HG03159 (cell line): Measurements from ENCODE around the gene VIPR2.
"Not testable (repeated sequence)": the region's sequence is repeated elsewhere in the genome, so short reads cannot be mapped to it uniquely, and the experiment has no call there.

Source experiments
- ATAC-seq: cut with Tn5 transposase; IDR thresholded peaks from one replicate; pipeline ENCODE4 v1.9.1; 2021; ENCODE audit warnings: mild to moderate bottlenecking, moderate library complexity; ENCODE audit not compliant: unreplicated experiment

VIPR2 gene

GRCh38 chr7:158996214-158997109 lies 148.2 kb downstream of the VIPR2 start:
- no peak for ATAC-seq

GRCh38 chr7:158995514-158995913 lies 149.2 kb downstream of the VIPR2 start:
- no peak for ATAC-seq

- ATAC-seq, result no peak
Observed at GRCh38 chr7:158994687-158995086, 150.0 kb downstream of the VIPR2 start.

- ATAC-seq, result no peak
Observed at GRCh38 chr7:158993591-158993990, 151.1 kb downstream of the VIPR2 start.

- no peak for ATAC-seq
Observed at GRCh38 chr7:158992759-158993158, 151.9 kb downstream of the VIPR2 start.

GRCh38 chr7:158991824-158992621 lies 152.6 kb downstream of the VIPR2 start:
- ATAC-seq, result no peak

GRCh38 chr7:158988996-158989395 lies 155.7 kb downstream of the VIPR2 start:
- ATAC-seq, result no peak

GRCh38 chr7:158988302-158988862 lies 156.3 kb downstream of the VIPR2 start:
- no peak for ATAC-seq

- ATAC-seq, result no peak
Observed at GRCh38 chr7:158987691-158988090, 157.0 kb downstream of the VIPR2 start.

GRCh38 chr7:158985583-158985982 lies 159.1 kb downstream of the VIPR2 start:
- no peak for ATAC-seq

GRCh38 chr7:158984007-158984406 lies 160.7 kb downstream of the VIPR2 start:
- ATAC-seq, result not testable (repeated sequence)

- ATAC-seq, result not testable (repeated sequence)
Observed at GRCh38 chr7:158982080-158982479, 162.6 kb downstream of the VIPR2 start.

- ATAC-seq, result no peak
Observed at GRCh38 chr7:158979635-158980351, 164.9 kb downstream of the VIPR2 start.

GRCh38 chr7:158979023-158979529 lies 165.6 kb downstream of the VIPR2 start:
- ATAC-seq, result no peak
